CD4-positive, CD25-positive, alpha-beta regulatory T cell (primary cell): ENCODE measurements around the gene ETV6. TPM values are rescaled to one million over a fixed set of nuclear protein-coding genes. Genes with fewer than 3 reads are reported as not detected.

ENCODE experiments used
- ATAC-seq, 2 donors: fragments of 150-1000 bp; cut with Tn5 transposase; one replicate each; pipeline ENCODE4 v1.10.0; 2021; ENCODE audit warnings: low read depth in 2 of 2, moderate number of reproducible peaks in 2 of 2, moderate library complexity in 1 of 2
- DNase-seq, 3 donors: peaks; one replicate each; pipeline versions ENCODE4 v3.0.0 to v3.0.0-alpha.2; 2012 to 2022; ENCODE audit warnings: mixed read lengths in 1 of 3
- H3K27ac ChIP-seq: one replicate; pipeline ENCODE4 v1.7.0; 2013; ENCODE audit warnings: mild to moderate bottlenecking, low read length; ENCODE audit not compliant: insufficient read depth, poor library complexity, severe bottlenecking
- H3K27me3 ChIP-seq: one replicate; pipeline ENCODE4 v1.7.0; 2013; ENCODE audit warnings: low read length; ENCODE audit not compliant: control insufficient read depth, insufficient read depth
- H3K36me3 ChIP-seq: one replicate; pipeline ENCODE4 v1.7.0; 2013; ENCODE audit warnings: mild to moderate bottlenecking, low read length, moderate library complexity; ENCODE audit not compliant: control insufficient read depth, insufficient read depth
- H3K4me1 ChIP-seq: 2 replicates; pipeline ENCODE4 v1.7.0; 2013; ENCODE audit warnings: mild to moderate bottlenecking, low read length; ENCODE audit not compliant: insufficient read depth, control insufficient read depth, poor library complexity, severe bottlenecking
- H3K4me3 ChIP-seq: one replicate; pipeline ENCODE4 v1.7.0; 2013; ENCODE audit warnings: low read depth, mild to moderate bottlenecking, low read length, moderate library complexity
- H3K9me3 ChIP-seq, 2 experiments: 1 replicate in 1 of 2; 2 replicates in 1 of 2; pipeline ENCODE4 v1.7.0; 2013; ENCODE audit warnings: low read length in 2 of 2, mild to moderate bottlenecking in 1 of 2, moderate library complexity in 1 of 2; ENCODE audit not compliant: control insufficient read depth in 2 of 2
- H3K27ac Mint-ChIP-seq, 3 donors: one replicate each; pipeline ENCODE4 v1.8.0; 2020 to 2022; ENCODE audit warnings: mild to moderate bottlenecking in 3 of 3, mixed read lengths in 3 of 3, moderate library complexity in 2 of 3
- H3K27me3 Mint-ChIP-seq: one replicate; pipeline ENCODE4 v1.8.0; 2022; ENCODE audit warnings: mild to moderate bottlenecking, mixed read lengths
- H3K36me3 Mint-ChIP-seq: one replicate; pipeline ENCODE4 v1.8.0; 2020; ENCODE audit warnings: mixed read lengths
- H3K4me1 Mint-ChIP-seq, 4 donors: one replicate each; pipeline ENCODE4 v1.8.0; 2020 to 2022; ENCODE audit warnings: mixed read lengths in 4 of 4, mild to moderate bottlenecking in 1 of 4
- H3K4me3 Mint-ChIP-seq, 4 donors: one replicate each; pipeline ENCODE4 v1.8.0; 2020 to 2022; ENCODE audit warnings: mild to moderate bottlenecking in 4 of 4, mixed read lengths in 4 of 4, moderate library complexity in 3 of 4
- H3K9me3 Mint-ChIP-seq, 7 donors: one replicate each; pipeline ENCODE4 v1.8.0; 2020 to 2022; ENCODE audit warnings: mixed read lengths in 7 of 7, mild to moderate bottlenecking in 3 of 7, moderate library complexity in 2 of 7
- polyA plus RNA-seq, 4 donors: library from polyadenylated mRNA; unstranded; fragments of 300-500 nt; fragmentation: Illumina TruSeq; gene quantifications; one replicate each; pipeline ENCODE4 v1.2.3, GENCODE V29; 2021
- total RNA-seq: library from RNA; stranded (reverse); gene quantifications from one replicate; pipeline ENCODE4 v1.2.3, GENCODE V29; 2022

The ETV6 gene
- total RNA-seq (62.5 TPM), polyA plus RNA-seq (1 to 10 TPM; 2.5 to 4.2 (median 3.5) TPM)

- Mint-ChIP-seq H3K27ac (peak within 1 kb of the TSS; percentile 94 to 98 (median 96)), H3K9me3 (peaks cover 0 to 4% (median 0%) of the 10 kb centered on the region in 7 donors), H3K4me3 (peak within 1 kb of the TSS; percentile 88 to 98 (median 98)), H3K36me3 (peaks cover 3% of the 10 kb centered on the region), H3K4me1 (peaks cover 19 to 45% (median 36%) of the 10 kb centered on the region in 4 donors), H3K27me3 (no peaks in the 10 kb centered on the region)
- Histone ChIP-seq H3K27me3 (no peaks in the 10 kb centered on the region), H3K27ac (peak within 1 kb of the TSS; percentile 78), H3K9me3 (no peaks in the 10 kb centered on the region), H3K36me3 (no peaks in the 10 kb centered on the region), H3K4me1 (peaks cover 46% of the 10 kb centered on the region), H3K4me3 (peak within 1 kb of the TSS; percentile 96)
- ATAC-seq (peak; percentile 69 to 72), DNase-seq (peak; percentile 45 to 91 (median 70))
These were observed at the start of gene ETV6 for GRCh38 chr12:11649413-11650285. ETV6 (plus strand) TSS chr12:11649674; CDS start chr12:11650128, 454 bp downstream.

- ATAC-seq (no peak), DNase-seq (no peak)
- H3K36me3 Mint-ChIP-seq = no peaks in the 10 kb centered on the region
- Histone ChIP-seq H3K9me3 (no peaks in the 10 kb centered on the region), H3K4me1 (no peaks in the 10 kb centered on the region), H3K36me3 (no peaks in the 10 kb centered on the region), H3K4me3 (no peak overlapping the region), H3K27ac (no peak overlapping the region), H3K27me3 (no peaks in the 10 kb centered on the region)
- H3K9me3 Mint-ChIP-seq = no peaks in the 10 kb centered on the region
- peaks cover 21% of the 10 kb centered on the region for H3K27me3 Mint-ChIP-seq
- peaks cover 0 to 2% (median 0%) of the 10 kb centered on the region in 4 donors for H3K4me1 Mint-ChIP-seq
- no peak overlapping the region for H3K27ac Mint-ChIP-seq
- H3K4me3 Mint-ChIP-seq = no peak overlapping the region
These were observed 49.3 kb upstream of the ETV6 start for GRCh38 chr12:11600199-11600598.

- Histone ChIP-seq H3K4me1 (no peaks in the 10 kb centered on the region), H3K27me3 (no peaks in the 10 kb centered on the region), H3K36me3 (no peaks in the 10 kb centered on the region), H3K27ac (no peak overlapping the region), H3K4me3 (no peak overlapping the region), H3K9me3 (no peaks in the 10 kb centered on the region)
- ATAC-seq = no peak
- no peak for DNase-seq
- Mint-ChIP-seq H3K36me3 (no peaks in the 10 kb centered on the region), H3K4me3 (no peak overlapping the region), H3K9me3 (no peaks in the 10 kb centered on the region), H3K4me1 (peaks cover 0 to 2% (median 0%) of the 10 kb centered on the region in 4 donors), H3K27me3 (peaks cover 21% of the 10 kb centered on the region), H3K27ac (no peak overlapping the region)
These were observed 47.8 kb upstream of the ETV6 start for GRCh38 chr12:11601647-11602046.

- Histone ChIP-seq H3K4me1 (no peaks in the 10 kb centered on the region), H3K4me3 (no peak overlapping the region), H3K27ac (no peak overlapping the region), H3K27me3 (no peaks in the 10 kb centered on the region), H3K36me3 (no peaks in the 10 kb centered on the region), H3K9me3 (no peaks in the 10 kb centered on the region)
- Mint-ChIP-seq H3K36me3 (no peaks in the 10 kb centered on the region), H3K27me3 (peaks cover under 1% of the 10 kb centered on the region), H3K4me3 (no peak overlapping the region), H3K4me1 (no peaks in the 10 kb centered on the region), H3K27ac (no peak overlapping the region), H3K9me3 (no peaks in the 10 kb centered on the region)
- no peak for ATAC-seq
- no peak for DNase-seq
These were observed 42.0 kb upstream of the ETV6 start for GRCh38 chr12:11607313-11608081.

GRCh38 chr12:11609045-11609444 lies 40.4 kb upstream of the ETV6 start:
- ATAC-seq (no peak), DNase-seq (no peak)
- no peaks in the 10 kb centered on the region for H3K4me1 ChIP-seq
- no peak overlapping the region for H3K27ac ChIP-seq
- no peaks in the 10 kb centered on the region for H3K4me1 Mint-ChIP-seq
- no peak overlapping the region for H3K4me3 ChIP-seq
- no peak overlapping the region for H3K4me3 Mint-ChIP-seq
- H3K27me3 Mint-ChIP-seq = no peaks in the 10 kb centered on the region
- H3K9me3 Mint-ChIP-seq = no peaks in the 10 kb centered on the region
- H3K9me3 ChIP-seq = no peaks in the 10 kb centered on the region
- no peaks in the 10 kb centered on the region for H3K36me3 Mint-ChIP-seq
- H3K36me3 ChIP-seq = no peaks in the 10 kb centered on the region
- no peaks in the 10 kb centered on the region for H3K27me3 ChIP-seq
- no peak overlapping the region for H3K27ac Mint-ChIP-seq

- no peak for ATAC-seq
- no peaks in the 10 kb centered on the region for H3K4me1 Mint-ChIP-seq
- no peaks in the 10 kb centered on the region for H3K27me3 Mint-ChIP-seq
- no peaks in the 10 kb centered on the region for H3K9me3 ChIP-seq
- no peak overlapping the region for H3K27ac ChIP-seq
- H3K9me3 Mint-ChIP-seq = peaks cover 0 to 2% (median 0%) of the 10 kb centered on the region in 7 donors
- no peaks in the 10 kb centered on the region for H3K36me3 Mint-ChIP-seq
- H3K4me1 ChIP-seq = no peaks in the 10 kb centered on the region
- DNase-seq = no peak
- H3K36me3 ChIP-seq = no peaks in the 10 kb centered on the region
- H3K4me3 Mint-ChIP-seq = no peak overlapping the region
- H3K27me3 ChIP-seq = no peaks in the 10 kb centered on the region
- no peak overlapping the region for H3K27ac Mint-ChIP-seq
- H3K4me3 ChIP-seq = no peak overlapping the region
These were observed 34.0 kb upstream of the ETV6 start for GRCh38 chr12:11615481-11615880.

GRCh38 chr12:11618046-11618445 lies 31.4 kb upstream of the ETV6 start:
- Histone ChIP-seq H3K4me1 (no peaks in the 10 kb centered on the region), H3K4me3 (no peak overlapping the region), H3K36me3 (no peaks in the 10 kb centered on the region), H3K9me3 (no peaks in the 10 kb centered on the region), H3K27ac (no peak overlapping the region), H3K27me3 (no peaks in the 10 kb centered on the region)
- H3K4me3 Mint-ChIP-seq = no peak overlapping the region
- H3K9me3 Mint-ChIP-seq = peaks cover 0 to 2% (median 0%) of the 10 kb centered on the region in 7 donors
- H3K27ac Mint-ChIP-seq = no peak overlapping the region
- no peaks in the 10 kb centered on the region for H3K4me1 Mint-ChIP-seq
- ATAC-seq = no peak
- H3K27me3 Mint-ChIP-seq = no peaks in the 10 kb centered on the region
- no peak for DNase-seq
- no peaks in the 10 kb centered on the region for H3K36me3 Mint-ChIP-seq
